ENCODE measurements around the gene SFXN5.

GRCh38 chr2:72955228-72956049 lies 116.1 kb downstream of the SFXN5 start:
- TF ChIP-seq CTCF (conservative IDR thresholded peaks at IDR 0.05 in 1 of 2, IDR thresholded peaks at IDR 0.05 in 1 of 2; ENCODE audit: low read depth in 1 of 2, low read length in 2 of 2) (no peak), EZH2 (IDR thresholded peaks at IDR 0.05; ENCODE audit: low read length, missing control alignments) (no peak)

All from fibroblast of lung (primary cell).